SK-N-SH (cell line): Measurements from ENCODE around the gene PANX2.

Experiments
- CTCF ChIP-seq: fragments of 200-600 bp; sonication (generic); IDR thresholded peaks from 2 replicates; pipeline ENCODE4 v1.6.1; 2017; ENCODE audit warnings: antibody characterized with exemption, mild to moderate bottlenecking, moderate library complexity
- NFIC ChIP-seq: IDR thresholded peaks from 2 replicates; pipeline ENCODE4 v1.4.0; 2012; ENCODE audit warnings: borderline replicate concordance
- NRF1 ChIP-seq: IDR thresholded peaks from 2 replicates; pipeline ENCODE4 v1.6.1; 2012; ENCODE audit warnings: low read depth, mild to moderate bottlenecking, low read length
- POLR2AphosphoS5 ChIP-seq: IDR thresholded peaks from 2 replicates; pipeline ENCODE4 v1.6.1; 2012; ENCODE audit warnings: low read depth, low read length
- REST ChIP-seq: IDR thresholded peaks from 2 replicates; pipeline ENCODE4 v1.6.1; 2012; ENCODE audit warnings: mild to moderate bottlenecking, low read depth, low read length, moderate library complexity
- SIN3A ChIP-seq: IDR thresholded peaks from 2 replicates; pipeline ENCODE4 v1.6.1; 2012; ENCODE audit warnings: low read depth, mild to moderate bottlenecking, low read length, moderate library complexity, borderline replicate concordance
- SMC3 ChIP-seq: IDR thresholded peaks from 2 replicates; pipeline ENCODE4 v1.6.1; 2012; ENCODE audit warnings: low read depth, low read length, improper control_type of control experiment
- TCF12 ChIP-seq: IDR thresholded peaks from 2 replicates; pipeline ENCODE4 v1.4.0; 2012
- YY1 ChIP-seq: IDR thresholded peaks from 2 replicates; pipeline ENCODE4 v1.4.0; 2012; ENCODE audit warnings: low read depth, mild to moderate bottlenecking
- TF ChIP-seq, protein P1 (sequence below): fragments of 150-350 bp; IDR thresholded peaks from 2 replicates; pipeline ENCODE4 v1.6.1; 2017; ENCODE audit warnings: antibody characterized with exemption, low read length, low read depth, borderline replicate concordance

DNA sequence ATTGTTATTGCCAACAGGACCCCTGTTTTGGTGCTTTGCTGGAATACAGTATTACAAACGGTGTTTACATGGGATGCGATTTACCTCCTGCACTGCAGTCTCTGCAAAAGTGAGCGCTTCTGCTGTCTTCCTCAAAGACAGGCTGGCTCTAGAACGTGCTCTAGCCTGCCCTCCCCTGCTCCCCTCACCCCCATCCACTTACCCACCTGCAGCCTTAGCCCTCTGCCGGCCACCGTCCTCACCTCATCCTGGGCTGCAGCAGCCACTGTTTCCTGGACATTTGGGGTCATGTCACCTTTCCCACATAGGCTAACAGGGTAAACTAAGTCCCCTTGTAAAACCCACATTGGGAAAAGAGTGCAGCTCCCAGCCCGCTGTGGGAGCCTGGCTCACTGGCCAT, 9.6 kb upstream of the PANX2 start:
- TF ChIP-seq NFIC (no peak), TCF12 (no peak), SIN3A (no peak), SMC3 (no peak), YY1 (no peak), POLR2AphosphoS5 (no peak), REST (no peak), NRF1 (no peak), CTCF (no peak)
- TF ChIP-seq, protein P1, sequence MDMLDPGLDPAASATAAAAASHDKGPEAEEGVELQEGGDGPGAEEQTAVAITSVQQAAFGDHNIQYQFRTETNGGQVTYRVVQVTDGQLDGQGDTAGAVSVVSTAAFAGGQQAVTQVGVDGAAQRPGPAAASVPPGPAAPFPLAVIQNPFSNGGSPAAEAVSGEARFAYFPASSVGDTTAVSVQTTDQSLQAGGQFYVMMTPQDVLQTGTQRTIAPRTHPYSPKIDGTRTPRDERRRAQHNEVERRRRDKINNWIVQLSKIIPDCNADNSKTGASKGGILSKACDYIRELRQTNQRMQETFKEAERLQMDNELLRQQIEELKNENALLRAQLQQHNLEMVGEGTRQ: no peak
